H9 (cell line): ENCODE results near the gene RGR. TPM values are rescaled to one million over a fixed set of nuclear protein-coding genes. Genes with fewer than 3 reads are reported as not detected.

Source experiments
- DNase-seq: peaks from one replicate; pipeline ENCODE4 v3.0.0-alpha.2; 2017
- H2AFZ ChIP-seq: one replicate; pipeline ENCODE4 v1.6.1; 2013; ENCODE audit warnings: mild to moderate bottlenecking, low read length, control low read depth, moderate library complexity
- H2AK5ac ChIP-seq: 2 replicates; pipeline ENCODE4 v1.6.1; 2013; ENCODE audit warnings: low read length, control low read depth, mixed read lengths; ENCODE audit not compliant: insufficient read length
- H2BK120ac ChIP-seq: one replicate; pipeline ENCODE4 v1.6.1; 2013; ENCODE audit warnings: low read depth, mild to moderate bottlenecking, low read length, control low read depth, inconsistent platforms; ENCODE audit not compliant: poor library complexity, severe bottlenecking
- H2BK12ac ChIP-seq: 2 replicates; pipeline ENCODE4 v1.6.1; 2013; ENCODE audit warnings: low read length, control low read depth, mixed read lengths, low read depth; ENCODE audit not compliant: insufficient read length
- H2BK15ac ChIP-seq: 2 replicates; pipeline ENCODE4 v1.6.1; 2013; ENCODE audit warnings: low read depth, low read length, control low read depth
- H2BK20ac ChIP-seq: one replicate; pipeline ENCODE4 v1.6.1; 2013; ENCODE audit warnings: low read depth, mild to moderate bottlenecking, low read length, control low read depth, inconsistent platforms; ENCODE audit not compliant: poor library complexity, severe bottlenecking
- H2BK5ac ChIP-seq: 2 replicates; pipeline ENCODE4 v1.6.1; 2013; ENCODE audit warnings: low read length, control low read depth, mixed read lengths; ENCODE audit not compliant: insufficient read length
- H3K14ac ChIP-seq: 2 replicates; pipeline ENCODE4 v1.6.1; 2013; ENCODE audit warnings: low read length, control low read depth; ENCODE audit not compliant: insufficient read depth
- H3K18ac ChIP-seq: 2 replicates; pipeline ENCODE4 v1.6.1; 2013; ENCODE audit warnings: low read depth, mild to moderate bottlenecking, mixed read lengths, low read length, control low read depth; ENCODE audit not compliant: insufficient read length
- H3K23ac ChIP-seq: 2 replicates; pipeline ENCODE4 v1.6.1; 2013; ENCODE audit warnings: low read length, control low read depth, mixed read lengths, low read depth; ENCODE audit not compliant: insufficient read length
- H3K23me2 ChIP-seq: 2 replicates; pipeline ENCODE4 v1.6.1; 2013; ENCODE audit warnings: low read depth, mild to moderate bottlenecking, mixed read lengths, low read length, control low read depth; ENCODE audit not compliant: insufficient read length, poor library complexity, severe bottlenecking
- H3K27ac ChIP-seq: 2 replicates; pipeline ENCODE4 v1.5.1; 2013; ENCODE audit warnings: low read length, control low read depth, mixed read lengths, low read depth; ENCODE audit not compliant: insufficient read length
- H3K27me3 ChIP-seq: 2 replicates; pipeline ENCODE4 v1.6.1; 2013; ENCODE audit warnings: low read length, control low read depth, inconsistent platforms; ENCODE audit not compliant: insufficient read depth
- H3K4ac ChIP-seq: 2 replicates; pipeline ENCODE4 v1.6.1; 2013; ENCODE audit warnings: low read depth, mild to moderate bottlenecking, control low read depth, inconsistent platforms, low read length, moderate library complexity
- H3K4me1 ChIP-seq: 2 replicates; pipeline ENCODE4 v1.6.1; 2013; ENCODE audit warnings: low read length, control low read depth, inconsistent platforms; ENCODE audit not compliant: insufficient read depth
- H3K4me2 ChIP-seq: 2 replicates; pipeline ENCODE4 v1.6.1; 2013; ENCODE audit warnings: low read length, control low read depth, mixed read lengths; ENCODE audit not compliant: insufficient read length, insufficient read depth
- H3K56ac ChIP-seq: 2 replicates; pipeline ENCODE4 v1.6.1; 2013; ENCODE audit warnings: low read depth, mild to moderate bottlenecking, mixed read lengths, low read length, control low read depth; ENCODE audit not compliant: insufficient read length
- H3K79me1 ChIP-seq: 2 replicates; pipeline ENCODE4 v1.6.1; 2013; ENCODE audit warnings: low read depth, mild to moderate bottlenecking, moderate library complexity, low read length, control low read depth, inconsistent platforms; ENCODE audit not compliant: insufficient read depth, poor library complexity, severe bottlenecking
- H3K79me2 ChIP-seq: 2 replicates; pipeline ENCODE4 v1.6.1; 2013; ENCODE audit warnings: low read length, control low read depth, inconsistent platforms; ENCODE audit not compliant: insufficient read depth
- H3K9ac ChIP-seq: 2 replicates; pipeline ENCODE4 v1.6.1; 2013; ENCODE audit warnings: low read length, control low read depth, mixed read lengths; ENCODE audit not compliant: insufficient read length; ENCODE audit errors: extremely low read depth
- H3K9me3 ChIP-seq: one replicate; pipeline ENCODE4 v1.6.1; 2013; ENCODE audit warnings: low read depth, low read length, inconsistent platforms; ENCODE audit not compliant: control insufficient read depth
- H3T11ph ChIP-seq: one replicate; pipeline ENCODE4 v1.6.1; 2013; ENCODE audit warnings: mild to moderate bottlenecking, low read length, control low read depth, inconsistent platforms
- H4K20me1 ChIP-seq: one replicate; pipeline ENCODE4 v1.6.1; 2013; ENCODE audit not compliant: control insufficient read depth, insufficient read length, insufficient read depth
- H4K5ac ChIP-seq: 2 replicates; pipeline ENCODE4 v1.6.1; 2013; ENCODE audit warnings: low read depth, mild to moderate bottlenecking, mixed read lengths, low read length, control low read depth; ENCODE audit not compliant: insufficient read length
- H4K8ac ChIP-seq: replicated peaks from 2 replicates; pipeline ENCODE4 v1.6.1; 2013; ENCODE audit warnings: low read length, control low read depth, mixed read lengths, low read depth; ENCODE audit not compliant: insufficient read length
- H4K91ac ChIP-seq: 2 replicates; pipeline ENCODE4 v1.6.1; 2013; ENCODE audit warnings: low read depth, mild to moderate bottlenecking, moderate library complexity, mixed read lengths, low read length, control low read depth; ENCODE audit not compliant: insufficient read length
- H3K27ac Mint-ChIP-seq, 3 experiments: 2 replicates in 2 of 3; 3 replicates in 1 of 3; pipeline ENCODE4 v1.8.0; 2020 to 2021; ENCODE audit warnings: mixed read lengths in 3 of 3, mild to moderate bottlenecking in 1 of 3, moderate library complexity in 1 of 3
- H3K27me3 Mint-ChIP-seq: 2 replicates; pipeline ENCODE4 v1.8.0; 2021; ENCODE audit warnings: low read depth, mild to moderate bottlenecking, moderate library complexity, mixed read lengths
- H3K36me3 Mint-ChIP-seq, 3 experiments: 2 replicates in 2 of 3; 3 replicates in 1 of 3; pipeline ENCODE4 v1.8.0; 2020 to 2021; ENCODE audit warnings: low read depth in 3 of 3, mixed read lengths in 3 of 3; ENCODE audit not compliant: insufficient read depth in 1 of 3
- H3K4me1 Mint-ChIP-seq, 2 experiments: 2 replicates each; pipeline ENCODE4 v1.8.0; 2020; ENCODE audit warnings: mixed read lengths in 2 of 2
- H3K4me3 Mint-ChIP-seq, 2 experiments: 2 replicates in 1 of 2; 3 replicates in 1 of 2; pipeline ENCODE4 v1.8.0; 2020 to 2021; ENCODE audit warnings: mild to moderate bottlenecking in 2 of 2, mixed read lengths in 2 of 2, moderate library complexity in 1 of 2
- H3K9me3 Mint-ChIP-seq, 2 experiments: 2 replicates in 1 of 2; 3 replicates in 1 of 2; pipeline ENCODE4 v1.8.0; 2020; ENCODE audit warnings: mild to moderate bottlenecking in 2 of 2, mixed read lengths in 2 of 2, moderate library complexity in 1 of 2
- WGBS: extraction: QIAGEN DNeasy Blood & Tissue Kit; methylation state at CpG from one replicate; pipeline ENCODE4 v1.1.7; 2013; ENCODE audit warnings: missing lambda C conversion rate, low lambda C conversion rate, mixed read lengths; ENCODE audit not compliant: insufficient read length; ENCODE audit errors: extremely low coverage; 5-methylcytosine and 5-hydroxymethylcytosine counted together
- total RNA-seq: library from RNA; stranded (reverse); gene quantifications from 2 replicates; pipeline ENCODE4 v1.2.1, GENCODE V29; 2021
- TF ChIP-seq, protein P1 (sequence below): fragments of 200-600 bp; sonication (generic); conservative IDR thresholded peaks from 3 replicates; pipeline ENCODE4 v1.8.0; 2021; ENCODE audit warnings: antibody characterized with exemption, mild to moderate bottlenecking

The RGR gene
- total RNA-seq, 1 experiment from 2014 or later = not detected

GRCh38 chr10:84238909-84239308, 5.9 kb upstream of the RGR start:
- Histone ChIP-seq H3K14ac (no peak overlapping the region), H2AK5ac (no peak overlapping the region), H2BK5ac (no peak overlapping the region), H3K27ac (no peak overlapping the region), H4K5ac (no peak overlapping the region), H2BK20ac (no peak overlapping the region), H3K79me2 (no peaks in the 10 kb centered on the region), H3K23me2 (no peaks in the 10 kb centered on the region), H4K20me1 (no peaks in the 10 kb centered on the region), H3K4me2 (no peak overlapping the region), H3K79me1 (no peaks in the 10 kb centered on the region), H3K18ac (no peak overlapping the region), H4K91ac (no peak overlapping the region), H3K56ac (no peak overlapping the region), H3K27me3 (peaks cover 3% of the 10 kb centered on the region; the same call in 1 of the 2 replicates), H3K9me3 (no peaks in the 10 kb centered on the region), H3K4ac (no peak overlapping the region), H3T11ph (no peak overlapping the region), H4K8ac (no peak overlapping the region), H3K23ac (no peak overlapping the region), H2BK12ac (no peak overlapping the region), H2BK120ac (no peak overlapping the region), H3K4me1 (no peaks in the 10 kb centered on the region), H2BK15ac (no peak overlapping the region), H2AFZ (no peak overlapping the region), H3K9ac (no peak overlapping the region)
- TF ChIP-seq, protein P1, sequence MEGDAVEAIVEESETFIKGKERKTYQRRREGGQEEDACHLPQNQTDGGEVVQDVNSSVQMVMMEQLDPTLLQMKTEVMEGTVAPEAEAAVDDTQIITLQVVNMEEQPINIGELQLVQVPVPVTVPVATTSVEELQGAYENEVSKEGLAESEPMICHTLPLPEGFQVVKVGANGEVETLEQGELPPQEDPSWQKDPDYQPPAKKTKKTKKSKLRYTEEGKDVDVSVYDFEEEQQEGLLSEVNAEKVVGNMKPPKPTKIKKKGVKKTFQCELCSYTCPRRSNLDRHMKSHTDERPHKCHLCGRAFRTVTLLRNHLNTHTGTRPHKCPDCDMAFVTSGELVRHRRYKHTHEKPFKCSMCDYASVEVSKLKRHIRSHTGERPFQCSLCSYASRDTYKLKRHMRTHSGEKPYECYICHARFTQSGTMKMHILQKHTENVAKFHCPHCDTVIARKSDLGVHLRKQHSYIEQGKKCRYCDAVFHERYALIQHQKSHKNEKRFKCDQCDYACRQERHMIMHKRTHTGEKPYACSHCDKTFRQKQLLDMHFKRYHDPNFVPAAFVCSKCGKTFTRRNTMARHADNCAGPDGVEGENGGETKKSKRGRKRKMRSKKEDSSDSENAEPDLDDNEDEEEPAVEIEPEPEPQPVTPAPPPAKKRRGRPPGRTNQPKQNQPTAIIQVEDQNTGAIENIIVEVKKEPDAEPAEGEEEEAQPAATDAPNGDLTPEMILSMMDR = no peak
- Mint-ChIP-seq H3K27me3 (peaks cover 42% of the 10 kb centered on the region), H3K27ac (no peak overlapping the region), H3K4me3 (no peak overlapping the region), H3K9me3 (no peaks in the 10 kb centered on the region; a peak in 1 of 5 replicates), H3K36me3 (no peaks in the 10 kb centered on the region), H3K4me1 (peaks cover 4% of the 10 kb centered on the region in 2 experiments; a peak in 3 of 4 replicates)
- no CpG with 5 or more reads among the region's 3 CpGs for WGBS
- no peak for DNase-seq
